KMS-11 (cell line): ENCODE results near the gene KCNH3.
"Not testable (repeated sequence)": the region's sequence is repeated elsewhere in the genome, so short reads cannot be mapped to it uniquely, and the experiment has no call there.

Experiments
- H2AFZ ChIP-seq: fragments of 200-600 bp; sonication (generic); 2 replicates; pipeline ENCODE4 v1.6.1; 2016; ENCODE audit warnings: antibody characterized with exemption, mixed run types, low read depth
- H3K27ac ChIP-seq: fragments of 200-600 bp; sonication (generic); 2 replicates; pipeline ENCODE4 v1.6.1; 2016; ENCODE audit warnings: mild to moderate bottlenecking, mixed run types
- H3K27me3 ChIP-seq: fragments of 200-600 bp; sonication (generic); 2 replicates; pipeline ENCODE4 v1.6.1; 2017; ENCODE audit warnings: mild to moderate bottlenecking, low read depth, mixed run types, moderate library complexity; ENCODE audit not compliant: insufficient read depth
- H3K36me3 ChIP-seq: fragments of 200-600 bp; sonication (generic); 2 replicates; pipeline ENCODE4 v1.6.1; 2017; ENCODE audit warnings: mild to moderate bottlenecking, mixed run types; ENCODE audit not compliant: insufficient read depth
- H3K4me1 ChIP-seq: fragments of 200-600 bp; sonication (generic); 2 replicates; pipeline ENCODE4 v1.6.1; 2016; ENCODE audit warnings: mild to moderate bottlenecking, low read depth, mixed run types; ENCODE audit not compliant: poor library complexity, severe bottlenecking
- H3K4me2 ChIP-seq: fragments of 200-600 bp; sonication (generic); 2 replicates; pipeline ENCODE4 v1.7.0; 2016; ENCODE audit warnings: mild to moderate bottlenecking, mixed run types
- H3K4me3 ChIP-seq: fragments of 200-600 bp; sonication (generic); IDR thresholded peaks from 2 replicates; pipeline ENCODE4 v1.6.1; 2017; ENCODE audit warnings: low read depth, low read length, mixed read lengths; ENCODE audit not compliant: insufficient read depth
- H3K79me2 ChIP-seq: fragments of 200-600 bp; sonication (generic); 2 replicates; pipeline ENCODE4 v1.6.1; 2016; ENCODE audit warnings: low read depth, mixed run types; ENCODE audit not compliant: insufficient read depth
- H3K9ac ChIP-seq: fragments of 200-600 bp; sonication (generic); 2 replicates; pipeline ENCODE4 v1.6.1; 2016; ENCODE audit warnings: mild to moderate bottlenecking, mixed run types
- H4K20me1 ChIP-seq: fragments of 200-600 bp; sonication (generic); 2 replicates; pipeline ENCODE4 v1.6.1; 2016; ENCODE audit warnings: mild to moderate bottlenecking, mixed run types; ENCODE audit not compliant: insufficient read depth
- CTCF ChIP-seq: fragments of 200-600 bp; sonication (generic); conservative IDR thresholded peaks from 2 replicates; pipeline ENCODE4 v1.6.1; 2017; ENCODE audit warnings: low read depth, mild to moderate bottlenecking, antibody characterized with exemption, low read length, moderate library complexity, mixed read lengths

Gene KCNH3

DNA sequence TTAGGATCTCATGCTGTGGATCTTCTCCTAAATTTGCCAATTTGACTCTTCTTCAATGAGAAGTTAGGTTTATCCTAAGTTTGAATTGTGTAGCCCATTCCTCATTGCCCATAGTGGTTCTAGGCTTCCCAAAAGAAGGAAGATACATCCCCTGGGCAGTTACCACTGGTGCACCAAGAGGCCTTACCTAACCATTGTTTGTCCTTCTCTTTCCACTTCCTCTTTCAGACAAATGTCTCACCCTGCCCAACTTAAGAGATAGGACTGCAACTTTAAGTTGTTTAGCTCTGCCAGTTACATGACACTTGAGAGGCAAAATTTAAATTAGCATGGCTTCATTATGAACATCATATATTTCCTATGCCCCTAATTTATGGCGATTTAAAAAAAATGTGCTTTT is 9.4 kb upstream of the KCNH3 start:
- Histone ChIP-seq H3K4me1 (no peaks in the 10 kb centered on the region), H3K27me3 (no peaks in the 10 kb centered on the region), H3K79me2 (no peaks in the 10 kb centered on the region), H3K4me2 (no peak overlapping the region), H3K4me3 (no peak overlapping the region), H3K27ac (no peak overlapping the region), H4K20me1 (no peaks in the 10 kb centered on the region), H2AFZ (no peak overlapping the region), H3K36me3 (no peaks in the 10 kb centered on the region; the same call in 1 of the 2 replicates), H3K9ac (no peak overlapping the region)
- TF ChIP-seq CTCF = no peak

DNA sequence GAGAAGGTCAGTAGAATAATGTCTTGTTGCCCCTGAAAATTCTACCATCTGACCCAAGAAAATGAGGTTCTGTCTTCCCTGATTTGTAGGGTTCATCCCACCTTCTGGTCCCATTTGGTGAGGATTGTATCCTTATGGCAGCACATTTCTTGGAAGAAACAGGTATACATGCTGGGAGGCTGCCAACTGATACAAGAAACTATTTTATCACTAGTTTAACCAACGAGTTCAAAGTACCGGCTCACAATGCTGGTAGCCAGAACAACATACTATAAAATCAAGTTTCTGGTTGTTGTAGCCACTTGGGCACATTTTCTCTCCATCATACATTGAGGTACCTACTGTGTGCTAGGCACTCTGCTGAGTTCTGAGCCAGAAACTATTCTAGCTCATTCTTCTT is 7.1 kb upstream of the KCNH3 start:
- Histone ChIP-seq H4K20me1 (no peaks in the 10 kb centered on the region), H3K79me2 (no peaks in the 10 kb centered on the region)
- no peak for TF ChIP-seq CTCF

DNA sequence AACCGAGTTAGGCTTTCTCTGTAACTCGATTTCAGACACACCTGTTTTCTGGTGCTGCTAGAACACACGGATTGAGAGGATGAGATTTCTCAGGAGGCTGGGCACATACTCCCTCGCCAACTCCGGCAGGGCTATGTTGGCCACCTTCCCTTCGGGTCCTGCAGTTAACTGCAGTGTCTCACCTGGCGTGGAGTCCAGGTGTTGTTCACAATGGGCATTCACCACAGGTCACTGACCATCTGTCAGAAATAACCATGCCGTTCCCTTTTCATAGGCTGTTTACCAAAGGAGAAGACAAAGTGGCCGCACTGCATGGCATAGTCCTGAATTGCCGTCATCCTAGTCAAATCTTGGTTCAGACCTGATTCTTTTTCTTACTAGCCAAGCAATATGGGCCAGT is 5.5 kb upstream of the KCNH3 start:
- Histone ChIP-seq H3K9ac (no peak overlapping the region), H3K36me3 (no peaks in the 10 kb centered on the region), H3K4me3 (no peak overlapping the region), H3K27me3 (peaks cover 17% of the 10 kb centered on the region), H3K4me1 (peaks cover 24% of the 10 kb centered on the region), H2AFZ (no peak overlapping the region), H4K20me1 (no peaks in the 10 kb centered on the region), H3K27ac (no peak overlapping the region), H3K4me2 (no peak overlapping the region), H3K79me2 (no peaks in the 10 kb centered on the region)
- no peak for TF ChIP-seq CTCF

More for the DNA sequence above, 7.1 kb upstream of the KCNH3 start:
- H3K36me3 ChIP-seq = no peaks in the 10 kb centered on the region
- peaks cover 8% of the 10 kb centered on the region for H3K4me1 ChIP-seq
- H3K4me3 ChIP-seq = no peak overlapping the region
- H3K27me3 ChIP-seq = peaks cover 2% of the 10 kb centered on the region; the same call in 1 of the 2 replicates
- no peak overlapping the region for H3K9ac ChIP-seq
- H2AFZ ChIP-seq = no peak overlapping the region
- no peak overlapping the region for H3K4me2 ChIP-seq
- no peak overlapping the region for H3K27ac ChIP-seq

GRCh38 chr12:49534122-49534521 is 4.7 kb upstream of the KCNH3 start:
- not testable (repeated sequence) for H3K9ac ChIP-seq, H3K79me2 ChIP-seq, H2AFZ ChIP-seq, H3K4me3 ChIP-seq, H3K27ac ChIP-seq, H3K36me3 ChIP-seq, H4K20me1 ChIP-seq, H3K4me2 ChIP-seq
- H3K4me1 ChIP-seq = peaks cover 24% of the 10 kb centered on the region
- peaks cover 17% of the 10 kb centered on the region for H3K27me3 ChIP-seq

DNA sequence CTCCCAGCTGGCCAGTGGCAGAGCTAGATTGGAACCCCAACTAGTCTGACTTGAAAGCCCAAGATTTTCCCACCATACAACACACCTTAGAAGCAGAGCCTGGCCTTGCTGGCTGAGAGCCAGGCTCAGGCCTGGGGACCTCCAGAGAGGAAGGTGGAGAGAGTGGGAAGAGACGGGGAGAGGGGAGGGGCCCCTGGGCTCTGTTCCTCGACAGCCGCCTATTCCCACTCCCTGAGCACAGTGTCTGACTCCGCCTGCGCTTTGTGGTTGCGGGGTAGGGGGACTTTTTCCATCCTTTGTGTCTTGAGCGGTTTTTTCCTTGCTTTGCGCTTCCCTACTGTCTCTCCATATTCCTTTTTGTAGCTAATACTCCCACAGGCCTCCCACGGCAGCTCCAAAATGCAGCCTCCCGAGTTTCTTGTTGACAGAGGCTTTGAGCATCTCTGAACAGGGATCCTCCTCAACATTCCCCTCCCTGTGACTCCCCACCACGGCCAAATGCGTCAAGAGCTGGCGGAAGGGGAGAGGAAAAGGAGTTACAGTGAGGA is 4.0 kb upstream of the KCNH3 start:
- no peak overlapping the region for H3K4me2 ChIP-seq
- H3K4me3 ChIP-seq = no peak overlapping the region
- no peak overlapping the region for H3K9ac ChIP-seq
- no peaks in the 10 kb centered on the region for H3K79me2 ChIP-seq
- H3K27ac ChIP-seq = no peak overlapping the region
- H3K36me3 ChIP-seq = no peaks in the 10 kb centered on the region
- H3K27me3 ChIP-seq = peaks cover 22% of the 10 kb centered on the region
- H2AFZ ChIP-seq = no peak overlapping the region
- H3K4me1 ChIP-seq = peaks cover 27% of the 10 kb centered on the region
- no peaks in the 10 kb centered on the region for H4K20me1 ChIP-seq
- no peak for TF ChIP-seq CTCF
